Tibial nerve (tissue), 4 donors: ENCODE results near the gene SAP30L.

Experiments
- CTCF ChIP-seq, 5 experiments: fragments of 200-600 bp in 3 of 5; fragments of 450-650 bp in 2 of 5; sonication (generic) in 3 of 5; IDR thresholded peaks; one replicate each; pipeline ENCODE4 v1.5.1; 2016 to 2019; ENCODE audit warnings: antibody characterized with exemption in 5 of 5, mild to moderate bottlenecking in 3 of 5, moderate library complexity in 2 of 5
- EP300 ChIP-seq, 2 donors: sonication (generic); formaldehyde crosslinking; IDR thresholded peaks; one replicate each; pipeline ENCODE4 v1.6.1; 2017; ENCODE audit warnings: antibody characterized with exemption in 2 of 2, mild to moderate bottlenecking in 1 of 2
- POLR2A ChIP-seq, 2 donors: fragments of 450-650 bp; IDR thresholded peaks; one replicate each; pipeline ENCODE4 v1.6.1; 2017; ENCODE audit warnings: antibody characterized with exemption in 2 of 2, mild to moderate bottlenecking in 2 of 2, moderate library complexity in 2 of 2

GRCh38 chr5:154396128-154396527 is 49.7 kb upstream of the SAP30L start:
- no peak for TF ChIP-seq CTCF (IDR thresholded peaks at IDR 0.05)
- TF ChIP-seq POLR2A (IDR thresholded peaks at IDR 0.05), result no peak
- TF ChIP-seq EP300 (IDR thresholded peaks at IDR 0.05), result no peak
